ENCODE results near the gene MAMDC4. TPM values are rescaled to one million over a fixed set of nuclear protein-coding genes. Genes with fewer than 3 reads are reported as not detected.

MAMDC4 gene
- total and polyA plus RNA-seq, 2 of the 13 experiments (the other 11 are each of a cell fraction or from before 2014, with no cell fraction given), result 6.0 to 6.8 TPM

GRCh38 chr9:136847826-136848392 lies 4.2 kb upstream of the MAMDC4 start (continued):
- TF ChIP-seq ETV6 (CRISPR knock-in tag; conservative IDR thresholded peaks at IDR 0.05) (no peak; the same call in 1 of the 2 replicates), MAF1 (CRISPR knock-in tag; IDR thresholded peaks at IDR 0.05; ENCODE audit: borderline replicate concordance) (peak; percentile 24; the same call in 1 of the 2 replicates), CCDC6 (CRISPR knock-in tag; IDR thresholded peaks at IDR 0.05) (no peak), ZBTB38 (CRISPR knock-in tag; IDR thresholded peaks at IDR 0.05) (0 out of 2 replicates have a peak, but pooled peaks have one; percentile 12), AGO2 (optimal IDR thresholded peaks at IDR 0.05; ENCODE audit: low read depth, low read length) (peak; percentile 98), SP140L (CRISPR knock-in tag; IDR thresholded peaks at IDR 0.05; ENCODE audit: borderline replicate concordance) (no peak), ZNF10 (CRISPR knock-in tag; IDR thresholded peaks at IDR 0.05; ENCODE audit: borderline replicate concordance, low read depth) (no peak), KDM5B (CRISPR knock-in tag; IDR thresholded peaks at IDR 0.05; ENCODE audit: borderline replicate concordance) (peak; percentile 60; the same call in 1 of the 2 replicates), THAP7 (CRISPR knock-in tag; IDR thresholded peaks at IDR 0.05) (0 out of 2 replicates have a peak, but pooled peaks have one; percentile 60), XRCC5 (optimal IDR thresholded peaks at IDR 0.05; ENCODE audit: low read length) (no peak), KLF12 (CRISPR knock-in tag; IDR thresholded peaks at IDR 0.05; ENCODE audit: borderline replicate concordance) (no peak), MIER3 (CRISPR knock-in tag; IDR thresholded peaks at IDR 0.05; ENCODE audit: borderline replicate concordance) (peak; percentile 33; the same call in 1 of the 2 replicates), ZNF839 (CRISPR knock-in tag; IDR thresholded peaks at IDR 0.05; ENCODE audit: borderline replicate concordance) (peak; percentile 73; the same call in 1 of the 2 replicates), JDP2 (CRISPR knock-in tag; IDR thresholded peaks at IDR 0.05; ENCODE audit: borderline replicate concordance) (peak; percentile 45; the same call in 1 of the 2 replicates), NR2F6 (IDR thresholded peaks at IDR 0.05) (no peak), NR2F6 (CRISPR knock-in tag; IDR thresholded peaks at IDR 0.05) (no peak), HMGA1 (CRISPR knock-in tag; conservative IDR thresholded peaks at IDR 0.05) (no peak)
- TF ChIP-seq, protein P1, sequence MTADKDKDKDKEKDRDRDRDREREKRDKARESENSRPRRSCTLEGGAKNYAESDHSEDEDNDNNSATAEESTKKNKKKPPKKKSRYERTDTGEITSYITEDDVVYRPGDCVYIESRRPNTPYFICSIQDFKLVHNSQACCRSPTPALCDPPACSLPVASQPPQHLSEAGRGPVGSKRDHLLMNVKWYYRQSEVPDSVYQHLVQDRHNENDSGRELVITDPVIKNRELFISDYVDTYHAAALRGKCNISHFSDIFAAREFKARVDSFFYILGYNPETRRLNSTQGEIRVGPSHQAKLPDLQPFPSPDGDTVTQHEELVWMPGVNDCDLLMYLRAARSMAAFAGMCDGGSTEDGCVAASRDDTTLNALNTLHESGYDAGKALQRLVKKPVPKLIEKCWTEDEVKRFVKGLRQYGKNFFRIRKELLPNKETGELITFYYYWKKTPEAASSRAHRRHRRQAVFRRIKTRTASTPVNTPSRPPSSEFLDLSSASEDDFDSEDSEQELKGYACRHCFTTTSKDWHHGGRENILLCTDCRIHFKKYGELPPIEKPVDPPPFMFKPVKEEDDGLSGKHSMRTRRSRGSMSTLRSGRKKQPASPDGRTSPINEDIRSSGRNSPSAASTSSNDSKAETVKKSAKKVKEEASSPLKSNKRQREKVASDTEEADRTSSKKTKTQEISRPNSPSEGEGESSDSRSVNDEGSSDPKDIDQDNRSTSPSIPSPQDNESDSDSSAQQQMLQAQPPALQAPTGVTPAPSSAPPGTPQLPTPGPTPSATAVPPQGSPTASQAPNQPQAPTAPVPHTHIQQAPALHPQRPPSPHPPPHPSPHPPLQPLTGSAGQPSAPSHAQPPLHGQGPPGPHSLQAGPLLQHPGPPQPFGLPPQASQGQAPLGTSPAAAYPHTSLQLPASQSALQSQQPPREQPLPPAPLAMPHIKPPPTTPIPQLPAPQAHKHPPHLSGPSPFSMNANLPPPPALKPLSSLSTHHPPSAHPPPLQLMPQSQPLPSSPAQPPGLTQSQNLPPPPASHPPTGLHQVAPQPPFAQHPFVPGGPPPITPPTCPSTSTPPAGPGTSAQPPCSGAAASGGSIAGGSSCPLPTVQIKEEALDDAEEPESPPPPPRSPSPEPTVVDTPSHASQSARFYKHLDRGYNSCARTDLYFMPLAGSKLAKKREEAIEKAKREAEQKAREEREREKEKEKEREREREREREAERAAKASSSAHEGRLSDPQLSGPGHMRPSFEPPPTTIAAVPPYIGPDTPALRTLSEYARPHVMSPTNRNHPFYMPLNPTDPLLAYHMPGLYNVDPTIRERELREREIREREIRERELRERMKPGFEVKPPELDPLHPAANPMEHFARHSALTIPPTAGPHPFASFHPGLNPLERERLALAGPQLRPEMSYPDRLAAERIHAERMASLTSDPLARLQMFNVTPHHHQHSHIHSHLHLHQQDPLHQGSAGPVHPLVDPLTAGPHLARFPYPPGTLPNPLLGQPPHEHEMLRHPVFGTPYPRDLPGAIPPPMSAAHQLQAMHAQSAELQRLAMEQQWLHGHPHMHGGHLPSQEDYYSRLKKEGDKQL (CRISPR knock-in tag; IDR thresholded peaks at IDR 0.05; ENCODE audit: low read depth), result no peak
- TF ChIP-seq, protein P2, sequence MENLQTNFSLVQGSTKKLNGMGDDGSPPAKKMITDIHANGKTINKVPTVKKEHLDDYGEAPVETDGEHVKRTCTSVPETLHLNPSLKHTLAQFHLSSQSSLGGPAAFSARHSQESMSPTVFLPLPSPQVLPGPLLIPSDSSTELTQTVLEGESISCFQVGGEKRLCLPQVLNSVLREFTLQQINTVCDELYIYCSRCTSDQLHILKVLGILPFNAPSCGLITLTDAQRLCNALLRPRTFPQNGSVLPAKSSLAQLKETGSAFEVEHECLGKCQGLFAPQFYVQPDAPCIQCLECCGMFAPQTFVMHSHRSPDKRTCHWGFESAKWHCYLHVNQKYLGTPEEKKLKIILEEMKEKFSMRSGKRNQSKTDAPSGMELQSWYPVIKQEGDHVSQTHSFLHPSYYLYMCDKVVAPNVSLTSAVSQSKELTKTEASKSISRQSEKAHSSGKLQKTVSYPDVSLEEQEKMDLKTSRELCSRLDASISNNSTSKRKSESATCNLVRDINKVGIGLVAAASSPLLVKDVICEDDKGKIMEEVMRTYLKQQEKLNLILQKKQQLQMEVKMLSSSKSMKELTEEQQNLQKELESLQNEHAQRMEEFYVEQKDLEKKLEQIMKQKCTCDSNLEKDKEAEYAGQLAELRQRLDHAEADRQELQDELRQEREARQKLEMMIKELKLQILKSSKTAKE (CRISPR knock-in tag; IDR thresholded peaks at IDR 0.05; ENCODE audit: borderline replicate concordance), result peak; percentile 58; the same call in 1 of the 2 replicates
- TF ChIP-seq, protein P3, sequence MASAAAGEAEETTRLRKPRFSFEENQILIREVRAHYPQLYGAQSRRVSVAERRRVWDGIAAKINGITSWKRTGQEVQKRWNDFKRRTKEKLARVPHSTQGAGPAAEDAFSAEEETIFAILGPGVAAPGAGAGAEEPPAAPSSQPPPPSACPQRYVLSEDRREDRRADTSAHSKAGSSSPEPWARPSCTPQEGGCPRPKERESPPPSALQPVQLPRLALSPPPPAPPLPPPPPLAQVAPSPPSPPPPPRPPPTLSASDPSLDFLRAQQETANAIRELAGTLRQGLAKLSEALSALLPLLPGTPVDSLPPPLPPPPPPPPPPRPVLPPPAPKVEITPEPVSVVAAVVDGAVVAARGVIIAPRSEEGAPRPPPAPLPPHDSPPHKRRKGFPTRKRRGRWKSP (CRISPR knock-in tag; IDR thresholded peaks at IDR 0.05), result no peak
